HEK293T (cell line): ENCODE data around the gene WASF2.

Experiments
- ARNT ChIP-seq: fragments of 450-650 bp; IDR thresholded peaks from 2 replicates; pipeline ENCODE4 v1.6.1; 2017; ENCODE audit warnings: mild to moderate bottlenecking
- ELF4 ChIP-seq: fragments of 450-650 bp; IDR thresholded peaks from 2 replicates; pipeline ENCODE4 v1.6.1; 2017; ENCODE audit warnings: antibody characterized with exemption
- FOXA1 ChIP-seq: fragments of 450-650 bp; IDR thresholded peaks from 2 replicates; pipeline ENCODE4 v1.6.1; 2016; ENCODE audit warnings: mild to moderate bottlenecking
- FOXK2 ChIP-seq: fragments of 450-650 bp; IDR thresholded peaks from 2 replicates; pipeline ENCODE4 v1.6.1; 2016; ENCODE audit warnings: mild to moderate bottlenecking
- FOXM1 ChIP-seq: fragments of 450-650 bp; IDR thresholded peaks from 2 replicates; pipeline ENCODE4 v1.6.1; 2017; ENCODE audit warnings: mild to moderate bottlenecking, borderline replicate concordance
- HDGF ChIP-seq: fragments of 450-650 bp; IDR thresholded peaks from 2 replicates; pipeline ENCODE4 v1.6.1; 2017; ENCODE audit warnings: antibody characterized with exemption, borderline replicate concordance
- L3MBTL2 ChIP-seq: fragments of 450-650 bp; conservative IDR thresholded peaks from 2 replicates; pipeline ENCODE4 v1.6.1; 2016; ENCODE audit warnings: mild to moderate bottlenecking
- LEF1 ChIP-seq: fragments of 450-650 bp; IDR thresholded peaks from 2 replicates; pipeline ENCODE4 v1.6.1; 2017; ENCODE audit warnings: mild to moderate bottlenecking, borderline replicate concordance
- NFRKB ChIP-seq: fragments of 450-650 bp; IDR thresholded peaks from 2 replicates; pipeline ENCODE4 v1.6.1; 2016; ENCODE audit warnings: mild to moderate bottlenecking, moderate library complexity
- PKNOX1 ChIP-seq: fragments of 450-650 bp; IDR thresholded peaks from 2 replicates; pipeline ENCODE4 v1.6.1; 2016
- SP1 ChIP-seq: fragments of 450-650 bp; IDR thresholded peaks from 2 replicates; pipeline ENCODE4 v1.6.1; 2017
- SUZ12 ChIP-seq: fragments of 450-650 bp; IDR thresholded peaks from 2 replicates; pipeline ENCODE4 v1.6.1; 2016; ENCODE audit warnings: mild to moderate bottlenecking
- TARDBP ChIP-seq: fragments of 450-650 bp; IDR thresholded peaks from 2 replicates; pipeline ENCODE4 v1.6.1; 2016
- ZNF384 ChIP-seq: fragments of 450-650 bp; IDR thresholded peaks from 2 replicates; pipeline ENCODE4 v1.6.1; 2016

DNA sequence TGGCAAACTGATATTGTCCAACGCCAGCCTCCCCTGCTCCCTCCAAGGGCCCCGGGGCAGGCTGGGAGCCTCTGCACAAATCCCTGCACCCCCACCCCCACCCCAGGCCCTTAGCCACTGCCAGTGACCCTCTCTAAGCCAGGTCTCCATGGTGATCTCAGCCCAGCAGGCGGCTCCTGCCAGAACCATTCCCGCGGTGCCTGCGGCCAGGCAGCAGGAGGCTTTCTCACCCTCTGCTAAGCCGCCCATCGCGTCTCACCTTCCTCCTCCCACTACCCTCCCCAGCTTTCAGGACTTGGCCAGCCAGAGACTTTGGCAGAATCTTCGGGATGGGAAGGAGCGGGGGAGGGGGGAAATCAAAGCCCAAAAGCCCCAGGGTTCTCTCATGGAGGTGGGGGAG is 46.8 kb upstream of the WASF2 start:
- TF ChIP-seq PKNOX1, result no peak
- no peak for TF ChIP-seq NFRKB
- no peak for TF ChIP-seq TARDBP
- no peak for TF ChIP-seq LEF1
- TF ChIP-seq SP1, result no peak
- TF ChIP-seq FOXA1, result no peak
- TF ChIP-seq HDGF, result no peak
- no peak for TF ChIP-seq SUZ12
- no peak for TF ChIP-seq ZNF384
- no peak for TF ChIP-seq FOXM1
- TF ChIP-seq L3MBTL2, result no peak
- TF ChIP-seq ELF4, result no peak
- TF ChIP-seq ARNT, result no peak
- TF ChIP-seq FOXK2, result no peak
